Measurements from ENCODE around the gene MOGAT3. TPM values are rescaled to one million over a fixed set of nuclear protein-coding genes. Genes with fewer than 3 reads are reported as not detected.

MOGAT3 gene
- total RNA-seq, 1 experiment from 2014 or later = 6.3 TPM

- H3K9me3 ChIP-seq = no peaks in the 10 kb centered on the region
- no TSS peak for BruUV-seq (replicated peaks)
- ChIA-PET POLR2A (no interaction called here), CTCF (interaction anchor here (0.7 kb wide), 1 partner anchor 11 kb away, joined by 6 read pairs; no protein-coding TSS in a partner anchor)
- H3K4me1 Mint-ChIP-seq (ENCODE audit: low read depth, unreplicated experiment) = peaks cover 22% of the 10 kb centered on the region
- peaks cover 4% of the 10 kb centered on the region; the same call in 1 of the 2 replicates for H3K36me3 ChIP-seq (ENCODE audit: control insufficient read depth, insufficient read depth, low read length)
- H3K4me3 Mint-ChIP-seq (ENCODE audit: unreplicated experiment) = peak overlapping the region; percentile 81
- DNase-seq = no peak
- peak overlapping the region; percentile 87 for H3K4me3 ChIP-seq (ENCODE audit: low read depth, low read length)
- peak overlapping the region; percentile 86 for H3K27ac Mint-ChIP-seq (ENCODE audit: unreplicated experiment)
- TF ChIP-seq, protein P1, sequence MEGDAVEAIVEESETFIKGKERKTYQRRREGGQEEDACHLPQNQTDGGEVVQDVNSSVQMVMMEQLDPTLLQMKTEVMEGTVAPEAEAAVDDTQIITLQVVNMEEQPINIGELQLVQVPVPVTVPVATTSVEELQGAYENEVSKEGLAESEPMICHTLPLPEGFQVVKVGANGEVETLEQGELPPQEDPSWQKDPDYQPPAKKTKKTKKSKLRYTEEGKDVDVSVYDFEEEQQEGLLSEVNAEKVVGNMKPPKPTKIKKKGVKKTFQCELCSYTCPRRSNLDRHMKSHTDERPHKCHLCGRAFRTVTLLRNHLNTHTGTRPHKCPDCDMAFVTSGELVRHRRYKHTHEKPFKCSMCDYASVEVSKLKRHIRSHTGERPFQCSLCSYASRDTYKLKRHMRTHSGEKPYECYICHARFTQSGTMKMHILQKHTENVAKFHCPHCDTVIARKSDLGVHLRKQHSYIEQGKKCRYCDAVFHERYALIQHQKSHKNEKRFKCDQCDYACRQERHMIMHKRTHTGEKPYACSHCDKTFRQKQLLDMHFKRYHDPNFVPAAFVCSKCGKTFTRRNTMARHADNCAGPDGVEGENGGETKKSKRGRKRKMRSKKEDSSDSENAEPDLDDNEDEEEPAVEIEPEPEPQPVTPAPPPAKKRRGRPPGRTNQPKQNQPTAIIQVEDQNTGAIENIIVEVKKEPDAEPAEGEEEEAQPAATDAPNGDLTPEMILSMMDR (IDR thresholded peaks at IDR 0.05; ENCODE audit: insufficient read depth in 1 of 2, low read depth in 1 of 2, low read length in 1 of 2, severe bottlenecking in 1 of 2, unreplicated experiment in 1 of 2) = no peak
- peaks cover 14% of the 10 kb centered on the region; the same call in 1 of the 2 replicates for H3K4me1 ChIP-seq
- no peaks in the 10 kb centered on the region for H3K27me3 ChIP-seq (replicated peaks; ENCODE audit: control insufficient read depth, insufficient read depth, low read length)
- no peaks in the 10 kb centered on the region for H3K9me3 Mint-ChIP-seq (ENCODE audit: unreplicated experiment)
- H3K36me3 Mint-ChIP-seq (ENCODE audit: insufficient read depth, unreplicated experiment) = peaks cover 36% of the 10 kb centered on the region
- intact Hi-C loops (cut with micrococcal nuclease; ENCODE audit: unreplicated experiment) = no loop called here
- peaks cover 3% of the 10 kb centered on the region for H3K27me3 Mint-ChIP-seq (ENCODE audit: insufficient read depth, unreplicated experiment)
Observed at GRCh38 chr7:101155303-101155702, 45.5 kb downstream of the MOGAT3 start.

DNA sequence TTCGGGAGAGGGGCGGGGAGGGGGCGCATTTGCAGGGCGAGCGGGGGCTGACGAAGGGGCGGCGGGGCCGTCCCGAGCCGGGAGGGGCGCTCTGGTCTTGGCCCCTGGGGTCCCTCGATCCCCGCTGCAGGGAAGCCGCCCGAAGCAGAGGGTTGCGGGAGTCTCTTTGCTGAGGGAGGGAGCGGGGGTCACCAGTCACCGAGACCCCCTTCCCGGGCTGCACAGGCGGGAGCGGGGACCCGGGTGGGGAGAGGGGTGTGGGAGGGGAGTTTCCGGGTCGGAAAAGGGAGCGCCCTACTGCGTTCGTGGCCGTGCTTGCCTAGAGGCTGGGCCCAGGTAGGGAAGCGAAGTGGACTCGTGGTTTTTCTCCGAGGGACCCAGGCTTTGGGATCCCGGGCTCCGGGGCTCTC is 46.1 kb downstream of the MOGAT3 start:
- Mint-ChIP-seq H3K27ac (ENCODE audit: unreplicated experiment) (peak overlapping the region; percentile 86), H3K4me3 (ENCODE audit: unreplicated experiment) (peak overlapping the region; percentile 81), H3K9me3 (ENCODE audit: unreplicated experiment) (no peaks in the 10 kb centered on the region), H3K27me3 (ENCODE audit: insufficient read depth, unreplicated experiment) (peaks cover 4% of the 10 kb centered on the region), H3K4me1 (ENCODE audit: low read depth, unreplicated experiment) (peaks cover 22% of the 10 kb centered on the region), H3K36me3 (ENCODE audit: insufficient read depth, unreplicated experiment) (peaks cover 30% of the 10 kb centered on the region)
- Histone ChIP-seq H3K36me3 (ENCODE audit: control insufficient read depth, insufficient read depth, low read length) (peaks cover 2% of the 10 kb centered on the region; the same call in 1 of the 2 replicates), H3K27me3 (replicated peaks; ENCODE audit: control insufficient read depth, insufficient read depth, low read length) (no peaks in the 10 kb centered on the region), H3K4me1 (peaks cover 14% of the 10 kb centered on the region; the same call in 1 of the 2 replicates), H3K9me3 (no peaks in the 10 kb centered on the region), H3K4me3 (ENCODE audit: low read depth, low read length) (peak overlapping the region; percentile 87)
- POLR2A ChIA-PET = no interaction called here
- intact Hi-C loops (cut with micrococcal nuclease; ENCODE audit: unreplicated experiment) = loop anchor here (1.0 kb wide), 2 partner anchors 9 to 10 kb away; no protein-coding TSS in a partner anchor
- TF ChIP-seq, protein P1 (IDR thresholded peaks at IDR 0.05; ENCODE audit: insufficient read depth in 1 of 2, low read depth in 1 of 2, low read length in 1 of 2, severe bottlenecking in 1 of 2, unreplicated experiment in 1 of 2) = peak in 1 of 2 experiments; percentile 0
- CTCF ChIA-PET = interaction anchor here (2.7 kb wide), 1 partner anchor 11 kb away, joined by 27 read pairs; no protein-coding TSS in a partner anchor
- no peak for DNase-seq
- no TSS peak for BruUV-seq (replicated peaks)

DNA sequence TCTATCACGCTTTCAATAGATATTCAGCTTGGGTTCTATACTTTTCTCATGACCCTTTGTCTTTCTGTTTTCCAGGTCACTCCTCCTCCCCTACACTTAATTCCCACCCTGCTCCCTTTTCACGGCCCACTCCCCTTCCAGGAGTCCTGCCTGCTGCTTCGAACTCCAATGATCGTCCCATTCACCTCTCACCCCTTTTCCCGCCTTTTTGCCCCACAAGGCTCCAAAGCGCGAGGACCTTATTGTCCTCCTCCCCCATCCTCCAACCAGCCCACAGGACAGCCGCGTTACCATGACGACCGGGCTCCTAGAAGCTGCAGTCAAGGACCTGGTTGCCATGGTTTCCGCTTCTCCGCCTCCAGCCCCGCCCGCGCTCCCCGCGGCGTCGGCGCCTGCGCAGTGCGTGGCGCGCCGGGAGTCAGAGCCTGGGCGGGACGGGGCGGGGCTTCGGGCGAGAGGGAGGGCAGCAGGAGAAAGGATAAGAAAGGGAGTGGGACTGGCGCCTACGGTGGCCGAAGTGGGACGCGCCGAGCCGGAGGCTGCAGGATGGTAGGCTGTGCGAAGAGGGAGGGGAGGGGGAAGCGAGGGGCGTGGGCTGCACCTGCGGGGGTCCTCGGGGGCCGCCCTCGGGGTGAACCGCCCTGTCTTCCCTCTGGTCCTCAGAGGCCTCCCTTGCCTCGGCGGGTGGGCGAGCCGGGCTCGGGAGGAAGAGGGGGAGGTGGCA is 46.7 kb downstream of the MOGAT3 start, which contains the start of gene AP1S1:
TSS of gene AP1S1 (plus strand) at position 508 of the 724 bp plus-strand sequence. CDS start at position 547, 39 bp downstream.
- no peaks in the 10 kb centered on the region for H3K9me3 Mint-ChIP-seq (ENCODE audit: unreplicated experiment)
- peak within 1 kb of the TSS; percentile 94 for H3K27ac Mint-ChIP-seq (ENCODE audit: unreplicated experiment)
- intact Hi-C loops (cut with micrococcal nuclease; ENCODE audit: unreplicated experiment) = loop anchor here (1.0 kb wide), 2 partner anchors 9 to 10 kb away; no protein-coding TSS in a partner anchor
- no TSS peak for BruUV-seq (replicated peaks)
- peaks cover 10% of the 10 kb centered on the region for H3K27me3 Mint-ChIP-seq (ENCODE audit: insufficient read depth, unreplicated experiment)
- DNase-seq = peak; percentile 96 to 98
- TF ChIP-seq, protein P1 (IDR thresholded peaks at IDR 0.05; ENCODE audit: insufficient read depth in 1 of 2, low read depth in 1 of 2, low read length in 1 of 2, severe bottlenecking in 1 of 2, unreplicated experiment in 1 of 2) = no peak
- peak within 1 kb of the TSS; percentile 87 for H3K4me3 ChIP-seq (ENCODE audit: low read depth, low read length)
- peaks cover 30% of the 10 kb centered on the region for H3K36me3 Mint-ChIP-seq (ENCODE audit: insufficient read depth, unreplicated experiment)
- no peaks in the 10 kb centered on the region for H3K9me3 ChIP-seq
- no peaks in the 10 kb centered on the region for H3K27me3 ChIP-seq (replicated peaks; ENCODE audit: control insufficient read depth, insufficient read depth, low read length)
- peak within 1 kb of the TSS; percentile 81 for H3K4me3 Mint-ChIP-seq (ENCODE audit: unreplicated experiment)
- ChIA-PET CTCF (interaction anchor here (2.7 kb wide), 1 partner anchor 10 kb away, joined by 27 read pairs; no protein-coding TSS in a partner anchor), POLR2A (interaction anchor here (0.5 kb wide), 1 partner anchor 28 kb away, joined by 3 read pairs; no protein-coding TSS in a partner anchor)
- peaks cover 27% of the 10 kb centered on the region for H3K4me1 Mint-ChIP-seq (ENCODE audit: low read depth, unreplicated experiment)
- peaks cover 14% of the 10 kb centered on the region; the same call in 1 of the 2 replicates for H3K4me1 ChIP-seq
- H3K36me3 ChIP-seq (ENCODE audit: control insufficient read depth, insufficient read depth, low read length) = peaks cover 2% of the 10 kb centered on the region; the same call in 1 of the 2 replicates

All from Caco-2 (cell line).